K562 (cell line): ENCODE results near the gene ANKRD65. TPM values are rescaled to one million over a fixed set of nuclear protein-coding genes. Genes with fewer than 3 reads are reported as not detected.

Experiments
- ATF3 ChIP-seq, 2 experiments: fragments of 450-650 bp in 1 of 2; sonication (generic) in 1 of 2; formaldehyde crosslinking in 1 of 2; IDR thresholded peaks in 1 of 2; conservative IDR thresholded peaks in 1 of 2; 2 replicates each; pipeline versions ENCODE4 v1.6.1 to v1.8.1; 2016 to 2023; ENCODE audit warnings: mild to moderate bottlenecking in 2 of 2, moderate library complexity in 2 of 2, inconsistent platforms in 1 of 2, missing genetic modification reagents in 1 of 2
- CBFA2T3 ChIP-seq: fragments of 450-650 bp; IDR thresholded peaks from 2 replicates; pipeline ENCODE4 v1.6.1; 2017
- ETS1 ChIP-seq: conservative IDR thresholded peaks from 2 replicates; pipeline ENCODE4 v1.6.1; 2011; ENCODE audit warnings: low read depth, mild to moderate bottlenecking, low read length; ENCODE audit not compliant: control insufficient read depth
- FOSL1 ChIP-seq: fragments of 200-800 bp; sonication (Bioruptor generic); conservative IDR thresholded peaks from 2 replicates; pipeline ENCODE4 v1.6.1; 2016; ENCODE audit warnings: missing genetic modification characterization, missing compliant biosample characterization
- GTF2E2 ChIP-seq: fragments of 200-800 bp; sonication (Bioruptor generic); IDR thresholded peaks from 2 replicates; pipeline ENCODE4 v1.6.1; 2016; ENCODE audit warnings: missing genetic modification characterization, missing compliant biosample characterization
- HDGF ChIP-seq: fragments of 450-650 bp; IDR thresholded peaks from 2 replicates; pipeline ENCODE4 v1.6.1; 2016
- KAT8 ChIP-seq: fragments of 450-650 bp; IDR thresholded peaks from 2 replicates; pipeline ENCODE4 v1.6.1; 2016; ENCODE audit warnings: low read depth, mild to moderate bottlenecking
- MEF2A ChIP-seq: IDR thresholded peaks from 2 replicates; pipeline ENCODE4 v1.6.1; 2011; ENCODE audit warnings: low read depth, mild to moderate bottlenecking, low read length, moderate library complexity; ENCODE audit not compliant: control insufficient read depth
- MEIS2 ChIP-seq: fragments of 450-650 bp; IDR thresholded peaks from 2 replicates; pipeline ENCODE4 v1.6.1; 2014; ENCODE audit warnings: mild to moderate bottlenecking; ENCODE audit not compliant: partially characterized antibody
- PKNOX1 ChIP-seq: fragments of 450-650 bp; IDR thresholded peaks from 2 replicates; pipeline ENCODE4 v1.6.1; 2016
- SMARCE1 ChIP-seq: fragments of 450-650 bp; IDR thresholded peaks from 2 replicates; pipeline ENCODE4 v1.7.1; 2016; ENCODE audit warnings: mild to moderate bottlenecking
- TAF15 ChIP-seq: fragments of 200-400 bp; formaldehyde crosslinking; IDR thresholded peaks from 2 replicates; pipeline ENCODE4 v1.6.1; 2017; ENCODE audit warnings: mild to moderate bottlenecking, low read depth, low read length, moderate library complexity
- TOE1 ChIP-seq, 2 experiments: fragments of 450-650 bp in 1 of 2; sonication (generic) in 1 of 2; formaldehyde crosslinking in 1 of 2; IDR thresholded peaks; 2 replicates each; pipeline versions ENCODE4 v1.7.1 to v1.8.0; 2016 to 2022; ENCODE audit warnings: borderline replicate concordance in 2 of 2, mild to moderate bottlenecking in 2 of 2, antibody characterized with exemption in 1 of 2, inconsistent platforms in 1 of 2, low read depth in 1 of 2, missing genetic modification reagents in 1 of 2, moderate library complexity in 1 of 2
- TRIM24 ChIP-seq, 2 experiments: fragments of 450-650 bp; IDR thresholded peaks; 2 replicates each; pipeline ENCODE4 v1.6.1; 2016
- WHSC1 ChIP-seq: IDR thresholded peaks from one replicate; pipeline ENCODE4 v1.6.1; 2012; ENCODE audit warnings: low read length, control low read depth, inconsistent platforms
- ZBTB12 ChIP-seq: fragments of 250-450 bp; sonication (Bioruptor Pico); IDR thresholded peaks from 2 replicates; pipeline ENCODE4 v1.4.0; 2020
- ZFP30 ChIP-seq: fragments of 250-450 bp; sonication (Bioruptor Pico); IDR thresholded peaks from 2 replicates; pipeline ENCODE4 v1.8.0; 2022; ENCODE audit warnings: moderate library complexity, mild to moderate bottlenecking, inconsistent platforms, borderline replicate concordance
- ZNF133 ChIP-seq: fragments of 250-450 bp; sonication (Bioruptor Pico); IDR thresholded peaks from 2 replicates; pipeline ENCODE4 v1.4.0; 2020; ENCODE audit warnings: mild to moderate bottlenecking
- ZNF174 ChIP-seq: fragments of 250-450 bp; sonication (Bioruptor Pico); IDR thresholded peaks from 2 replicates; pipeline ENCODE4 v1.4.0; 2020; ENCODE audit warnings: mild to moderate bottlenecking
- ZNF395 ChIP-seq: fragments of 200-800 bp; sonication (Bioruptor generic); IDR thresholded peaks from 2 replicates; pipeline ENCODE4 v1.6.1; 2017; ENCODE audit warnings: missing genetic modification characterization, missing compliant biosample characterization
- ZNF511 ChIP-seq: sonication (generic); formaldehyde crosslinking; IDR thresholded peaks from 2 replicates; pipeline ENCODE4 v1.8.0; 2022; ENCODE audit warnings: mild to moderate bottlenecking, missing genetic modification reagents
- polyA plus RNA-seq, 8 experiments: library from polyadenylated mRNA; depleted of rRNA in 4 of 8; stranded (reverse) in 5 of 8; unstranded in 3 of 8; fragments of >200 nt; fragmentation: Nextera tagmentation in 2 of 8; fragmentation: Illumina TruSeq in 1 of 8; extraction: Ambion mirVana in 2 of 8; extraction: Trizol in 1 of 8; gene quantifications; 2 replicates each; pipeline versions ENCODE4 v1.2.1 to v1.2.3, GENCODE V29; 2011 to 2014; ENCODE audit warnings: inconsistent platforms in 1 of 8, missing spikeins in 1 of 8
- total RNA-seq, 7 experiments: library from RNA; depleted of rRNA in 6 of 7; stranded (reverse); fragments of >200 nt in 6 of 7; fragmentation: Illumina TruSeq in 2 of 7; extraction: Trizol in 2 of 7; gene quantifications; 2 replicates each; pipeline versions ENCODE4 v1.2.1 to v1.2.3, GENCODE V29; 2011 to 2021; ENCODE audit warnings: low replicate concordance in 1 of 7

Gene ANKRD65
- total and polyA plus RNA-seq, 9 of the 15 experiments (the other 6 are each of a cell fraction or from before 2014, with no cell fraction given): not detected

GRCh38 chr1:1374929-1375662, 46.0 kb downstream of the ANKRD65 start, which contains the start of gene AURKAIP1 (continued):
- TF ChIP-seq MEF2A (peak; percentile 60; the same call in 1 of the 2 replicates), SMARCE1 (no peak), FOSL1 (peak; percentile 79), ZNF174 (CRISPR knock-in tag) (0 out of 2 replicates have a peak, but pooled peaks have one; percentile 56), ZFP30 (CRISPR knock-in tag) (no peak), WHSC1 (no peak), ETS1 (peak; percentile 91; the same call in 1 of the 2 replicates), KAT8 (no peak), TAF15 (no peak), TOE1 (IDR thresholded peaks at IDR 0.05; ENCODE audit: borderline replicate concordance) (peak; percentile 97), TOE1 (CRISPR knock-in tag; IDR thresholded peaks at IDR 0.05; ENCODE audit: borderline replicate concordance, low read depth) (peak; percentile 70; the same call in 1 of the 2 replicates), CBFA2T3 (peak; percentile 37; the same call in 1 of the 2 replicates), PKNOX1 (peak; percentile 87), ZNF133 (CRISPR knock-in tag) (no peak), HDGF (no peak), ATF3 (IDR thresholded peaks at IDR 0.05) (peak; percentile 55), ATF3 (CRISPR knock-in tag; conservative IDR thresholded peaks at IDR 0.05) (peak; percentile 96), GTF2E2 (tag) (peak; percentile 96), ZBTB12 (peak; percentile 92), ZNF511 (CRISPR knock-in tag) (peak; percentile 28), MEIS2 (no peak), TRIM24 (IDR thresholded peaks at IDR 0.05) (peak in 1 of 2 experiments; percentile 100; a peak in 2 of 4 replicates), ZNF395 (CRISPR knock-in tag) (peak; percentile 75; the same call in 1 of the 2 replicates)
